Measurements from ENCODE around the gene PTPRN2. TPM values are rescaled to one million over a fixed set of nuclear protein-coding genes. Genes with fewer than 3 reads are reported as not detected.

PTPRN2 gene
- total and polyA plus RNA-seq, 7 donors: 0.47 to 0.82 (median 0.51) TPM

DNA sequence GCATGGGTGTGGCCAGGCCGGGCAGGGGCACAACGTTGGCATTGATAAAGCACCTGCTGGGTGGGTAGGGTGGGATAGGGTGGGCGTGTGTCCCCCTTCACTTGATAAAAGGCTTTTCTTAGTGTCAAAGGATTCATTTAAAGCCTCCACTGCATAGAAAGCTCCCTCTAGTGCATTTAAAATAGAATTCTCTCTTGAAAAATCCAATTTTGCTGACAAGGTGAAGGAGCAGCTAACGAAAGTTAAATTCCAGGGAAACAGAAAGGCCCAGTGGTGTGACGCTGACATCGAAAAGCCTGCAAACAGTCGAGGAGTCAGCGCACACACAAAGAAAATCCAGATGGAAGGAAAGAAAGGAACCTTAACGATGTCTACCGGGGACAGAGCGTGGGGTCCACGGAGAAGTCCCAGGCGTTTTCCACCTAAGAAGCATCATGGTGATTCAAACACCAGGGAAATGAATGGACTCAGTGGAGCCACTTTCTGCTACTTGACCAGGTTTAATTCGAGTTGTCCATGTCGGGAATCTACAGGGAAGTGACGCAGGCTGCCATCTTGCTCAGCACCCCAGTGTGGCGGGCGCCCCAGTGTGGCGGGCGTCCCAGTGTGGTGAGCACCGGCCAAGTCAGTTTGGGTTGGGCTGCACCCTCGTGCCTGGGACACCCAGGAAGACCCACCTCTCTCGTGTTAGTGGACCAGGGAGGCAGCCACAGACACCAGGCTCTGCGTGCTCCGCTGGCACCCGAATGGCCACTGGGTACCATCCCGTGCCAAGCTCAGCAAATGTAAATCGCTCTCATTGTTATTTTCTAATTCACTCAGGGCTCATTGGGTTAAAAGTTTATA is 1033.0 kb downstream of the PTPRN2 start:
- Histone ChIP-seq H3K4me3 (no peak overlapping the region), H3K36me3 (ENCODE audit: insufficient read depth in 1 of 2, low read depth in 1 of 2) (no peaks in the 10 kb centered on the region), H3K4me1 (no peaks in the 10 kb centered on the region), H3K27ac (no peak overlapping the region), H3K27me3 (ENCODE audit: insufficient read depth in 3 of 3, low read length in 2 of 3) (no peaks in the 10 kb centered on the region), H3K9me3 (no peaks in the 10 kb centered on the region)
- DNase-seq (no peak), ATAC-seq (no peak)
- WGBS, 3 donors: 88 to 90% (median 88%) methylated on average over 28 of the region's 28 CpGs
- intact Hi-C loops (cut with DNase I): no loop called here
- no peak for TF ChIP-seq CTCF (IDR thresholded peaks at IDR 0.05)

GRCh38 chr7:157553256-157553655 is 1034.4 kb downstream of the PTPRN2 start:
- Histone ChIP-seq H3K4me3 (no peak overlapping the region), H3K27ac (no peak overlapping the region), H3K27me3 (ENCODE audit: insufficient read depth in 3 of 3, low read length in 2 of 3) (no peaks in the 10 kb centered on the region), H3K9me3 (no peaks in the 10 kb centered on the region), H3K36me3 (ENCODE audit: insufficient read depth in 1 of 2, low read depth in 1 of 2) (no peaks in the 10 kb centered on the region), H3K4me1 (no peaks in the 10 kb centered on the region)
- 61 to 67% (median 63%) methylated on average over 18 of the region's 18 CpGs for WGBS, 3 donors
- DNase-seq (no peak), ATAC-seq (no peak)
- intact Hi-C loops (cut with DNase I): no loop called here
- no peak for TF ChIP-seq CTCF (IDR thresholded peaks at IDR 0.05)

- intact Hi-C loops (cut with DNase I): no loop called here
- DNase-seq: no peak
- Histone ChIP-seq H3K36me3 (ENCODE audit: insufficient read depth in 1 of 2, low read depth in 1 of 2) (no peaks in the 10 kb centered on the region), H3K27ac (no peak overlapping the region), H3K4me1 (no peaks in the 10 kb centered on the region), H3K27me3 (ENCODE audit: insufficient read depth in 3 of 3, low read length in 2 of 3) (no peaks in the 10 kb centered on the region), H3K4me3 (no peak overlapping the region), H3K9me3 (no peaks in the 10 kb centered on the region)
- ATAC-seq: no peak
- WGBS, 3 donors: 79 to 83% (median 83%) methylated on average over 26 of the region's 26 CpGs
- no peak for TF ChIP-seq CTCF (IDR thresholded peaks at IDR 0.05)
These were observed 1035.2 kb downstream of the PTPRN2 start for GRCh38 chr7:157552295-157552993.

GRCh38 chr7:157551325-157552070 is 1036.1 kb downstream of the PTPRN2 start:
- ATAC-seq: no peak
- Histone ChIP-seq H3K27me3 (ENCODE audit: insufficient read depth in 3 of 3, low read length in 2 of 3) (no peaks in the 10 kb centered on the region), H3K4me1 (no peaks in the 10 kb centered on the region), H3K4me3 (no peak overlapping the region), H3K9me3 (no peaks in the 10 kb centered on the region), H3K36me3 (ENCODE audit: insufficient read depth in 1 of 2, low read depth in 1 of 2) (no peaks in the 10 kb centered on the region), H3K27ac (no peak overlapping the region)
- DNase-seq: no peak
- TF ChIP-seq CTCF (IDR thresholded peaks at IDR 0.05): no peak
- intact Hi-C loops (cut with DNase I): no loop called here
- WGBS, 3 donors: 94 to 96% (median 94%) methylated on average over 10 to 13 of the region's 13 CpGs

Measured in psoas muscle (tissue), 8 donors.